LNCaP clone FGC (cell line): ENCODE data around the gene FABP1.

Experiments used
- DNase-seq: peaks from one replicate; pipeline ENCODE4 v3.0.0-alpha.2; 2011; ENCODE audit warnings: low read depth
- H3K4me3 ChIP-seq: 2 replicates; pipeline ENCODE4 v1.5.1; 2011; ENCODE audit warnings: mild to moderate bottlenecking, low read depth, low read length, control low read depth
- TF ChIP-seq, protein P1 (sequence below): IDR thresholded peaks from 2 replicates; pipeline ENCODE4 v1.5.1; 2012; ENCODE audit warnings: mild to moderate bottlenecking; ENCODE audit not compliant: control insufficient read depth, insufficient read depth; ENCODE audit errors: extremely low read depth

The FABP1 gene

DNA sequence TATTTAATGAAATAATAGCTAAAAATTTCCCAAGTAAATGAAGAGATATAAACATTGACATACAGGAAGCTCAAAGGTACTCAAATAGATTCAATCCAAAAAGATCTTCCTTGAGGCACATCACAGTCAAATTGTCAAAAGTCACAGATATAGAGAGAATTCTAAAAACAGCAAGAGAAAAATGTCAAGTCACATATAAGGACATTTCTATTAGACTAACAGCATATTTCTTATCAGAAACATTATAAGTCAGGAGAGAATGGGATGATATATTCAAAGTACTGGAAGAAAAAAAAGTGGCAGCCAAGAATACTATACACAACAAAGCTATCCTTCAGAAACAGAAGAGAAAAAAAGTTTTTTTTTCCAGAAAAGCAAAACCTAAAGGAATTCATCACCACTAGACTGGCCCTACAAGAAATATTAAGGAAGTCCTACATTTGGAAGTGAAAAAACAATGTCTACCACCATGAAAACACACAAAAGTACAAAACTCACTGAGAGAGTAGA is 21.1 kb upstream of the FABP1 start:
- TF ChIP-seq, protein P1, sequence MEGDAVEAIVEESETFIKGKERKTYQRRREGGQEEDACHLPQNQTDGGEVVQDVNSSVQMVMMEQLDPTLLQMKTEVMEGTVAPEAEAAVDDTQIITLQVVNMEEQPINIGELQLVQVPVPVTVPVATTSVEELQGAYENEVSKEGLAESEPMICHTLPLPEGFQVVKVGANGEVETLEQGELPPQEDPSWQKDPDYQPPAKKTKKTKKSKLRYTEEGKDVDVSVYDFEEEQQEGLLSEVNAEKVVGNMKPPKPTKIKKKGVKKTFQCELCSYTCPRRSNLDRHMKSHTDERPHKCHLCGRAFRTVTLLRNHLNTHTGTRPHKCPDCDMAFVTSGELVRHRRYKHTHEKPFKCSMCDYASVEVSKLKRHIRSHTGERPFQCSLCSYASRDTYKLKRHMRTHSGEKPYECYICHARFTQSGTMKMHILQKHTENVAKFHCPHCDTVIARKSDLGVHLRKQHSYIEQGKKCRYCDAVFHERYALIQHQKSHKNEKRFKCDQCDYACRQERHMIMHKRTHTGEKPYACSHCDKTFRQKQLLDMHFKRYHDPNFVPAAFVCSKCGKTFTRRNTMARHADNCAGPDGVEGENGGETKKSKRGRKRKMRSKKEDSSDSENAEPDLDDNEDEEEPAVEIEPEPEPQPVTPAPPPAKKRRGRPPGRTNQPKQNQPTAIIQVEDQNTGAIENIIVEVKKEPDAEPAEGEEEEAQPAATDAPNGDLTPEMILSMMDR: no peak
- no peak overlapping the region for H3K4me3 ChIP-seq
- no peak for DNase-seq

DNA sequence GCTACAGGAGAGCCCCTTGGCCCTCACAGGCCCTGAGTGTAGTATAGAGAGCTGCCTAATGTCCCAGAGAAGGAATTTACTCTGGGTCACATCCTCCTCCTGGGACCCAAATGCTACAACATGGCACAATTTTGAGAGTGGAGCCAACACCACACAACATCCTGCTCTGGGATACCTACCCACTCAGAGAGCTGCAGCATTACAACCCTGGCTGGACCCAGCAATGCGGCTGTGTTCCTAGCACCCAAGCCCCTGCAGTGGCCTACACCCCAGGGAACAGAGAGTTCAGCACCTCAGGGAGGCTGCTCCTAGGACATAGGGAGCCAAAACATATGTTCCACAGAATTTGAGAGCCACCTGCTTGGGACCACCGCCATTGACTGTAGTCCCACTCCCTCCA is 19.3 kb upstream of the FABP1 start:
- TF ChIP-seq, protein P1: no peak
- no peak overlapping the region for H3K4me3 ChIP-seq
- no peak for DNase-seq

DNA sequence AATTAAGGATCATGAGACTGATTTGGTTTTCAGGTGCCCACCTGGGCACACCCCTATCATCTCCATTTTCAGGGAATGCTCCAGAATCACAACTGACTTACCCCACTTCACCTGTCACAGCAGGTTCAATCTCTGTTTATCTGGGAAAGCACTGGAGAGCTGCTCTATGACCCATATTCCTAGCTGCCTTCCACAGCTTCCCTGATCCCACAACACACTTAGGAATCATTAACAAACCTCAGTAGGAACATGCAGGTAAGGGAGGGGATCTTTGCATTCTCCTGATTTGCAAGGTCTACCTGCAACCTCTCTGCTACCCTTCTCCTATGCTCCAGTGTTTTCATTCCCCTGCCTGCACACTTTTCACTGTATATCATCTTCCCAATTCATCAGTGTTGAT is 18.7 kb upstream of the FABP1 start:
- no peak for DNase-seq
- TF ChIP-seq, protein P1: no peak
- H3K4me3 ChIP-seq: no peak overlapping the region

DNA sequence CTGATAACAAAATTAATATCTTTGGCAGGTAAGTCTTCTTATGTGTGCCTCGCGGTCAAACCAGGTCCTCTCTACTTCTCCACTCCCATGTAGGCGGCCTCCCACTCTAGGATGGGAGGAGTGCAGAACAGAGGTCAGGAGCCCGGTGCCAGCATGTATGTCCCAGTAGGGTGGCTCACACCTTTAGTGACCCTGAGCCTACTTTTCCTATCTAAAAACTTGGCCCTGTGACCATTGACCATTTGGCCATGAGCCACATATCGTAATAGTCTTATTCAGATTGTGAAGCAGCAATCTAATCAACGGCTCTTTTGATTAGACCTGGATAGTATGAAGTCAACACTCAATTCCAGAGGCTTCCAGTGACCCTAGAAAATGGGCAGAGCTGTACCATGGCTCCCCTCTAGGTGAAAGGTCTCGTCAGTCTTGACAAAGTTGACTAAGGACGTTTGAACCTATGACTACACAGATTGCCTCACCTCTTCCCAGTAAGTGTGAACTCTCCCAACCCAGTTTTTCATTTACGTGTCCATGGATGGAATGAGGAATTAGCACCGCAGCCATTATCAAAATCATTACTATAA is 17.1 kb upstream of the FABP1 start:
- DNase-seq: no peak
- TF ChIP-seq, protein P1: no peak
- H3K4me3 ChIP-seq: no peak overlapping the region

DNA sequence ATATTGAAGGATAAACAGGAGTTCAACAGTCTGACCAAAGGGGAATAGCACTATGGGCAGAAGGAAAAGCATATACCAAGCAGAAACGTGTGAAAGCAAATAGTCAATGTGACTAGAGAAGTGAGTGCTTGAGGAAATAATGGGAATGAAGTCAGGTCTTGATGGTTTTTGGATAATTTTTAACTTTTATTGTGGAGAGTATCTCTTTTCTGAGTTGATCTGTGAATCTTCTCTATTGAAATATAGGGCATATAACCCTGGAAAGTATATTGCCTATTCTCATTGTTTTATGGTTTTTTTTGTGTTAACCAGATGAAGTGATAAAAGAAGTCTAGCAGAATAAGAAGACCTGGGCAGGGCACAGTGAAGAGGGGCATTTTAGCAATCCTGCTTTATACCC is 16.4 kb upstream of the FABP1 start:
- TF ChIP-seq, protein P1: no peak
- no peak overlapping the region for H3K4me3 ChIP-seq
- DNase-seq: no peak

DNA sequence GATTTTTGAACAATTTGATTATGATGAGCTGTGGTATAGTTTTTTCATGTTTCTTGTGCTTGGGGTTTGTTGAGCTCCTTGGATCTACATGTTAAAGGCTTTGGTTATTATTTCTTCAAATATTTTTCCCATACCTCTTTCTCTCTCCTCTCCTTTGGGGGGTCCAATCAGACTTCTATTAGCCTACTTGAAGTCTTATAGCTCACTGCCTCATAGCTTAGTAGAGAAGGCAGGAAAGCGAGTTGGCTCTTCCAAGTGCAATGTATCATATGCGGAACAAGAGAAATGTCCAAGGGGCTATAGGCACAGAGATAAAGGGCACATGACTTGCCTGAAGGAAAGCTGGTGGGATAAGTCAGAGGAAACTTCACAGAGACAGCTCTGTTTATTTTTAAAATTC is 14.1 kb upstream of the FABP1 start:
- TF ChIP-seq, protein P1: no peak
- H3K4me3 ChIP-seq: no peak overlapping the region

DNA sequence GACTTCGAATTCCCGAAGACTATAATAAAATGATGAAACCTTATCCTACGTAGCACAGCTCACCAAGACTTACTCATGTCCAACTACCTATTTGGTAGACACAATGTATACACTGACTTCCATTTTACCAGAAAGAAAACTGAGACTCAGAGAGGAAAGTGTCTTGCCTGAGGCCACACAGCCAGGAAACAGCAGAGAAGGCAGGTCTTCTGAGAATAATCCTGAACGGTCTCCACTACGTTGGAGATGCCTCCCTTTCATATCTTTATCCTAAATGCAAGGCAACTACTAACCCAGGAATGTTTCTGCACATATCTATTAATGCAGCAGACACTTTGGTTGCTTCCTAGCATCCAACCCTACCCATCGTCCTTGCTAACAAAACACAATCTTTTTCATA is 11.9 kb upstream of the FABP1 start:
- DNase-seq: no peak
- no peak overlapping the region for H3K4me3 ChIP-seq
- TF ChIP-seq, protein P1: no peak

More for the DNA sequence above, 14.1 kb upstream of the FABP1 start:
- no peak for DNase-seq
